Inferior parietal cortex (tissue), 1 donor: ENCODE results near the gene PHF21A.
"Not testable (repeated sequence)": the region's sequence is repeated elsewhere in the genome, so short reads cannot be mapped to it uniquely, and the experiment has no call there.

Experiments
- DNase-seq: peaks from one replicate; pipeline ENCODE4 v3.0.0-alpha.2; 2016; ENCODE audit errors: extremely low spot score

The PHF21A gene

GRCh38 chr11:45983471-45983845 is 137.8 kb downstream of the PHF21A start:
- no peak for DNase-seq

- peak; percentile 61 for DNase-seq
Measured at GRCh38 chr11:45982656-45983470, 138.4 kb downstream of the PHF21A start.

GRCh38 chr11:45981826-45982225 is 139.4 kb downstream of the PHF21A start:
- not testable (repeated sequence) for DNase-seq

DNA sequence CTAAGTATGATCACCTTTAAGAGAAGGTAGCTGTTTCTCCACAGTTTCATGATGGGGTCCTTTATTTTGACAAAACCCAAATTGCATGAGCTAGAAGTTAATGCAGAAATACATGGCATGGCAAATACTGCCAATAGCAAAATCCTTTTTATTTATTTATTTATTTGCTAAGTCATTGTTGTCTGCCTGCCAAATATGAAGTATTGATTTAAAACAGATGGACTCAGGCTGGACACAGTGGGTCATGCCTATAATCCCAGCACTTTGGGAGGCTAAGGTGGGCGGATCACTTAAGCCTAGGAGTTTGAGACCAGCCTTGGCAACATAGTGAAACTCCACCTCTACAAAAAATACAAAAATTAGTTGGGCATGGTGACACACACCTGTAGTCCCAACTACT is 146.4 kb downstream of the PHF21A start:
- DNase-seq, result no peak

DNA sequence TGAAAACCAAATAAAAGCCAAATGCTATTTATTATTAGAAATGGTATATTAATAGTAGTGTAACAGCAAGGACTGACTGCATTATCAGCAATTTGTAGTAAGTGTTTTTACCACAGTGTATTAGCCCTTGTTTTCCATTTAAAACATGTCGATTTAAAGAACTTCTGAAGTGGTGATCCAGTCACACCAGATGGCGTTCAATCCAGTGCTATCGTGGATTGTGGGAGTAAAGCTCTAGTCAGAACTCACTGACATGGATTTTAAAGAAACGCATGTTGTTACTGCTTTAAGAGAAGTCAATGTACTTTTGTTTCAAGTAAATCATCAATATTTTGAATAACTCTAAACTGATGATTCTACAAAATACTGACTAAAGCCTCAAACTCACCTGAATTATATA is 147.7 kb downstream of the PHF21A start:
- DNase-seq, result no peak

DNA sequence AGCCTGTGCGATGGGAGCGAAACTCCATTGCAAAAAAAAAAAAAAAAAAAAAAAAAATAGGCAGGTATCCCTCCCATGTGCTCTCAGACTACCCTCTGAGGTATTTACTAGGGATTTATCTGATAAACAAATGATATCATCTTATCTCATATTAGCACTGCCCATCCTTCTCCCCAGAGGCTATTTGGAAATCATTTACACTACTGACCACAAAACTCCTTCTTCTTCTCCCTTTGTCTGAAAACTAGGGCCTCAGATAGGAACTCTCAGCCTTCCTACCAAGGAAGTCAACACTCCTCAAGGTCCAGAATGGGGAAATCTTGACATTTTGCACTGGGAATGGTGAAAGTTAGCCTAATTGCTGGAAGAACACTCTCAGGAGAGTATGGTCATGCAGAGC is 152.4 kb downstream of the PHF21A start:
- DNase-seq, result no peak

DNA sequence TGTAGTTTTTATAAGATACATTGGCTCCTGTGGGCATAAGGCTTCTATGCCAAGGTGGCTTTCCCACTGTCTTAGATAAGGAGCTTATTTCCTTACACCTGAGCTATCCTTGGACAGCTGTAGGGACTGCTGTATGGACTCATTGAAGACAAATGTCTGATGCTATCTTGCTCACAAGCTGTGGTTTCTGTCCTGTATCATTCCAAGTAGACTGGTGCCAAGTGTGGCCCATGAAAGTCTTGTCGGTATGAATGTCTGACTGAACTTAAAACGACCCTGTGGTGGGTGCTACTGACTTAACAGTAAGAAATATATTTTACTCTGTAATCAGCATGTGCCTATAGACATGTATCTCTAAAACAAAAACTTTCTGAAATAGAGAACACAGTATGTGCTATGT is 153.7 kb downstream of the PHF21A start:
- DNase-seq, result no peak

- DNase-seq, result peak; percentile 89
Measured at GRCh38 chr11:45964911-45965389, 156.3 kb downstream of the PHF21A start.

DNA sequence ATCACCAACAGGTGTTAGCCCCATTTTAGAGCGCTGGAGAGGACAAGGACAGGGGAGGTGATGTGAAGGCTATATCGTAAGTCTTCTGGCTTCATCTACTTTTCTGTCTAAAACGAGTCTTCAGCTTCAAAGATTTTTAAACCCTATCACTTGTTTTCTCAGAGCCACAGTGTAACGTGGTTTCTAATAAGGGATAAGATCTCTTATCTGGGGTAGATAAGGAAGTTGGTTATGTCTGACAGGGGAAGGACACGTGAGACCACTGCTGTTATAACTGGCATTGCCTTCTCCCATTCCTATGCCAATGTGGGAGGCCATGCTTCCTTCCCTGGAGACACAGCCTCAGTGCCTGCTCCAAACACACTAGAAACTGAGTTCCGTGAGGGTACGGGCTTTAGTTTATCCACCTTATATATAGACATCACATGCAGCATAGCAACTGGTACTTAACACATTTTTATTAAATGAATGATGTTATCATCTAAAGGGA is 159.5 kb downstream of the PHF21A start:
- DNase-seq, result no peak

DNA sequence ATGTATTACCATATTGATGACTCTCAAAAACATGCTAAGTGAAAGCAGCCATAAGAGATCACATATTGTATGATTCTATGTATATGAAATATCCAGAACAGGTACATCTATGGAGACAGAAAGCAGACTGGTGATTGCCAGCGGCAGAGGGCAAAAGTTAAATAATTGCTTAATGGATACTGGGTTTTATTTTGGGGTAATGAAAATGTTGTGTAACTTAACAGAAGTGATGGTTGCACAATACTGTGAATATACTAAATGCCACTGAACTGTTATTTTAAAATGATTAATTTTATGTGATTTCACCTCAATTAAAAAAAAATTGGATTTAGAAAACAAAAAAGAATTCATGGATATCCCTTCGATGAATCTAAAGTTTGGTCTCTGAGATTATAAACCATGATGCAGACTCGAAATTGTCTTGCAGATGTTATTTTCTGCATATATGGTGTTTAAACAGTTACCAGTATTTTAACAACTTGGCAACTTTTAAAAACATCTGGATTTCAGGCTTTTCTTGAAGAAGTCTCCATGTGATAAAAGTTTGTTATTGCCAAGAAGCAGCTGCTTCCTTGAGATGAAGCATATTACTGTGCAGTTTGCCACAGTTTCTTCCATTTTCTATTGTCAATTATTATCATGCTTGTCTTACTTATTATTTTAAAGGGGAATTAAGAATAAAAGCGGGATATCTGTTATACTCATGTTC is 160.7 kb downstream of the PHF21A start:
- DNase-seq, result no peak

- DNase-seq, result no peak
Measured at GRCh38 chr11:45959851-45960250, 161.4 kb downstream of the PHF21A start.

GRCh38 chr11:45949992-45950407 is 171.3 kb downstream of the PHF21A start:
- peak; percentile 20 for DNase-seq

DNA sequence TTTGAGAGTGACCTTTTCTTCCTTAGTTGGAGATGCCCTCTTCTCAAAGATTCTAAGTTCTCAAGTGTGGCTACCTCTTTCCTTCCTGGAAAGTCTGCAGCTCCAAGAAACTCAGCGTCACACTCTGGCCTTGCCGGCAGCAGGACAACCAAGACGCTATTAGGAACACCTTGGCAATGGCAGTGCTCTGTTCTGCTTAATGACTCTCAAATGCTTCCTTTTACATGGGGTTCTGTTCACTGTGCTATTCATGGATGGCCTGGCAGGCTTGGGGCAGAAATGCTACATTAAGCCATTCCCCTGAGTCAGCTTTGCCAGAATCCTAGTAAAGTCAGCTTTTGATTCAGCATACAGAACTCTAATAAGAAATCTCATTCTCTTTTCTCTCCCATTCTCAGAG is 172.9 kb downstream of the PHF21A start:
- no peak for DNase-seq

DNA sequence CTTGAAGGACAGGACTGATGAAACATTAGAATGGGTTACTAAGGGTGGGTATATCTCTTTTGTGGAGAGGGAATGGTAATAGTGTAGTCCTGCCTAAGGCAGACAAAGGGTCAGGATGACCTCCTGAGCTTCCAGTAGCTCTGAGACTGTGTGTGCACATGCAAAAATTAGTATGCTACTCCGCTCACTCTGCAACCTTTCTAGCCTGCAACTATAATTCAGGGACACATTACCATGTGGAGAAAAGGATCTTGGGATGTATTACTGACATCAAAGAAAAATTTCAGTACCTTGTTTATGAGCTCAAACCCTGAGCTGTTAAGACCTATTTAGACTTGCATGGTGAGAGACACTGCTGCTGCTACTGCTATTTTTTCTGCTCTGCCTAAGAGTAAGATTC is 173.4 kb downstream of the PHF21A start:
- no peak for DNase-seq

DNA sequence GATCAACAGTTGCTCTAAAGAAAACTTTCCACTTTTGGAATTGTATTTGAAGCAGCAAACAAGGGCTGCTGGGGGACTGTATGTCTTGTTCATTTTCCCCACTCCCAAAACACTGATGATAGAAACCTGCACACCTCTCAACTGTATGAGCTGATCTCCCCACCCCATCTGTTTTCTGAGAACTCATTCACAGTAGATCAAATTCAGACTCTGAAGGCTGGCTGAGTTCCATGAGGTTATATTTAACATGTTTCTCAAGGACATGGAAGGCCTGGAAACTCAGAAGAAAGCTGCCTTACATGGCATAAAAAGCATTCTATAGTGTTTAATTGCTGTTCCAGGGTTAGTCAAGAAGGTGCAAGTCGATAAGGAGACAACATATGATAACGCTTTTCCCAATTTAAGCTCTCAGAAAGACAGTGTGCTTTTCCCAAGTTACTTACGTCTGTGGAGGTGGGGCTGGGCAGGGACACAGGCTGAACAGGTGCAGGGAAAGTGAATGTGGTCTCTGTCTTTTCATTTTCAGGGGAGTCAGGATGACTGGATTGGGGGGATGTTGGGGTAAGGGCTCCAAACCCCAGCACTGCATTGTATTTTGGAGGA is 175.8 kb downstream of the PHF21A start:
- DNase-seq, result no peak

DNA sequence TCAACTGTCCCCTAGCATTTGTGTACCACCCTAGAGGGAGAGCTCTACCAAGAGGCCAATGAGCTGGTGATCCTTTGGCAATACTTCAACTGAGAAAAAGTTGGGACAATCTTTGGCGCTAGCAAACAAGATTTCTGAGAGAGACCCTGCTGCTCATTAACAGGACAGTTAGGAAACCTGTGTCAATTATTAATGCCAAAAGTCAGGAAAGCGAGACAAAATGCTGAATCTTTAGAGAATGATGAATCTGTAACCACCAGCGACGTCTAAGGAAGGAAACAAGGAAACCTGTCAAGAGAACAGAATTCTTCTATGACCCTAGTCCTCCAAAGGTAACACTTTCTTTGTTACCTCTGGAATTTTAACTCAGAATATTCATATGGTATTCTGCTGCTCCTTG is 178.9 kb downstream of the PHF21A start:
- no peak for DNase-seq

DNA sequence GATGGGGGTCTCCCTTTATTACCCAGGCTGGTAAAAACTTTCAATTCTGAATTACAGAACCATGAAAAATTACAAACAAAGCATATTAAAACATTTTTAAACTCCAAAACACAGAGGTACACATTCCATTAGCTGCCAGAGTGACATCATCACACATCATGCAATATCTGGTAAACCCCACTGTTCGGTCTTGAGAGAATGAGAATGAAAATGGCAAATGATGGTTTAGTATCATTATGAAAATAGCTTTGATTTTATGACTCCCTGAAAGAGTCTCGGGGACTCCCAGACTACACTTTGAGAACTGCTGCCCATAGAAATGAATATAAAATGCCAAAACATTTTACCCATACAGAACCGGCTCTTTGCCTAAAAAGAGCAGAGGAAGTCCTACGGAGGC is 180.0 kb downstream of the PHF21A start:
- no peak for DNase-seq

DNA sequence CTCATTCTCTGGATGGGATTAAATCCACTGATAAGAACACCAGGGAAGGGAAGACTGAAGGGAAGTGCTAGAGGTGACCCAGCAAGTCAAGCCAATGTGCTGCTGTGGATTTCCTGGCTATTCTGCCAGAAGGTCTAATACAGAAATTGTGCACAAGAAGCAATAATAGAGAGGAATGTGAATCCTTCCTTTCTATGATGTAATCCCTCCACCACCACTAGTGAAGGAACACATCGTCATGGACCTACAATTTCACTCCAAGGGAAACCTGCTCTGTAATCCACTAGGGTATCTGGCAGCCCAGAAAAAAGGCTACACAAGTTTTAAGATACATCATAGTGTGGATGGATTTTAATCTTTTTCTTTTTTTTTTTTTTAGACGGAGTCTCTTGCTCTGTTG is 181.4 kb downstream of the PHF21A start:
- DNase-seq, result no peak

GRCh38 chr11:45937916-45938315 is 183.3 kb downstream of the PHF21A start:
- DNase-seq, result no peak

- DNase-seq, result no peak
Measured at GRCh38 chr11:45936511-45937054, 184.7 kb downstream of the PHF21A start.

GRCh38 chr11:45935349-45936064 is 185.7 kb downstream of the PHF21A start:
- DNase-seq, result no peak
